GM19397 (cell line): Measurements from ENCODE around the gene MOB3B.
A peak's percentile ranks its signal among the peaks of the same experiment; 100 is the strongest.

Experiments used
- ATAC-seq: cut with Tn5 transposase; IDR thresholded peaks from one replicate; pipeline ENCODE4 v1.9.1; 2021; ENCODE audit warnings: mild to moderate bottlenecking, moderate library complexity; ENCODE audit not compliant: unreplicated experiment

The MOB3B gene

GRCh38 chr9:27371382-27371781 is 158.2 kb downstream of the MOB3B start:
- ATAC-seq: no peak

- no peak for ATAC-seq
Observed at GRCh38 chr9:27369591-27369990, 160.0 kb downstream of the MOB3B start.

- no peak for ATAC-seq
Observed at GRCh38 chr9:27368316-27368985, 161.2 kb downstream of the MOB3B start.

- no peak for ATAC-seq
Observed at GRCh38 chr9:27367921-27368315, 161.7 kb downstream of the MOB3B start.

GRCh38 chr9:27367175-27367798 is 162.3 kb downstream of the MOB3B start:
- ATAC-seq: peak; percentile 66

GRCh38 chr9:27365707-27366376 is 163.8 kb downstream of the MOB3B start:
- ATAC-seq: peak; percentile 75

- ATAC-seq: no peak
Observed at GRCh38 chr9:27362447-27363210, 167.0 kb downstream of the MOB3B start.

- ATAC-seq: no peak
Observed at GRCh38 chr9:27361492-27361891, 168.1 kb downstream of the MOB3B start.

- no peak for ATAC-seq
Observed at GRCh38 chr9:27359763-27360162, 169.9 kb downstream of the MOB3B start.

- no peak for ATAC-seq
Observed at GRCh38 chr9:27358007-27358406, 171.6 kb downstream of the MOB3B start.

GRCh38 chr9:27356446-27356845 is 173.2 kb downstream of the MOB3B start:
- ATAC-seq: no peak

GRCh38 chr9:27355166-27355565 is 174.4 kb downstream of the MOB3B start:
- no peak for ATAC-seq

- peak; percentile 79 for ATAC-seq
Observed at GRCh38 chr9:27353474-27354229, 176.0 kb downstream of the MOB3B start.

GRCh38 chr9:27353166-27353473 is 176.5 kb downstream of the MOB3B start:
- no peak for ATAC-seq

- no peak for ATAC-seq
Observed at GRCh38 chr9:27352457-27353165, 177.0 kb downstream of the MOB3B start.

GRCh38 chr9:27351438-27351837 is 178.2 kb downstream of the MOB3B start:
- no peak for ATAC-seq

- no peak for ATAC-seq
Observed at GRCh38 chr9:27350382-27350976, 179.1 kb downstream of the MOB3B start.

GRCh38 chr9:27349698-27350080 is 179.9 kb downstream of the MOB3B start:
- no peak for ATAC-seq

- ATAC-seq: no peak
Observed at GRCh38 chr9:27348785-27349697, 180.6 kb downstream of the MOB3B start.
